ENCODE results near the gene C1orf159. TPM values are rescaled to one million over a fixed set of nuclear protein-coding genes. Genes with fewer than 3 reads are reported as not detected.

C1orf159 gene
- total and polyA plus RNA-seq, 2 experiments from 2014 or later: 7.1 to 25.1 TPM

DNA sequence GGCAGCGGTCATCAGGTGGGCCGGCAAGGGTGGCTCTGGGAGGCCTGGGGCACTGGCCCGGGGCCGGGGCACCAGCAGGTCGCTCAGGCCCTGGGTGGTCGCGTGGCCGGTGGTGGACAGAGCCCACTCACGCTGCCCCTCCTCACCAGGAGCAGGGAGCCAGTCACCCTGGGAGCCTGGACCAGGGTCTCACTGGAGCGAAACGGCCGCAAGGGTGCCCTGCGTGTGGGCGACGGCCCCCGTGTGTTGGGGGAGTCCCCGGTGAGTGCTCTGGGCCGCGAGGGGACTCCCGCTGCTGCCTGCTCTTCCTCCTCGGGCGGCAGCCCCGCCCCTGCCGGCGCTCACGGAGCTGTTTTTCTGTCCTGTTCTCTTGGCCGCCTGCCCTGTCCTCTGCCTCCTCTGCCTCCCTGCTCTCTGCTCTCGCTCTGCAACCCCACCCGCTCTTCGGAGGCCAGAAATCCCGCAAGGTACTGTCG is 65.3 kb downstream of the C1orf159 start:
- Histone ChIP-seq H3K79me2 (no peaks in the 10 kb centered on the region), H3K27me3 (no peaks in the 10 kb centered on the region), H3K4me1 (ENCODE audit: insufficient read depth) (no peaks in the 10 kb centered on the region), H3K27ac (no peak overlapping the region), H3K9me2 (replicated peaks; ENCODE audit: insufficient read depth) (no peaks in the 10 kb centered on the region), H3K4me2 (no peak overlapping the region), H3K36me3 (replicated peaks; ENCODE audit: insufficient read depth, low read depth) (no peaks in the 10 kb centered on the region), H4K20me1 (ENCODE audit: insufficient read depth, poor library complexity, severe bottlenecking) (no peaks in the 10 kb centered on the region), H2AFZ (no peak overlapping the region), H3K9me3 (ENCODE audit: low read depth) (no peaks in the 10 kb centered on the region), H3K4me3 (no peak overlapping the region)
- 98% methylated on average over 25 of the region's 32 CpGs for WGBS (ENCODE audit: low lambda C conversion rate, missing lambda C conversion rate)
- DNase-seq (ENCODE audit: low spot score): no peak
- TF ChIP-seq, protein P1, sequence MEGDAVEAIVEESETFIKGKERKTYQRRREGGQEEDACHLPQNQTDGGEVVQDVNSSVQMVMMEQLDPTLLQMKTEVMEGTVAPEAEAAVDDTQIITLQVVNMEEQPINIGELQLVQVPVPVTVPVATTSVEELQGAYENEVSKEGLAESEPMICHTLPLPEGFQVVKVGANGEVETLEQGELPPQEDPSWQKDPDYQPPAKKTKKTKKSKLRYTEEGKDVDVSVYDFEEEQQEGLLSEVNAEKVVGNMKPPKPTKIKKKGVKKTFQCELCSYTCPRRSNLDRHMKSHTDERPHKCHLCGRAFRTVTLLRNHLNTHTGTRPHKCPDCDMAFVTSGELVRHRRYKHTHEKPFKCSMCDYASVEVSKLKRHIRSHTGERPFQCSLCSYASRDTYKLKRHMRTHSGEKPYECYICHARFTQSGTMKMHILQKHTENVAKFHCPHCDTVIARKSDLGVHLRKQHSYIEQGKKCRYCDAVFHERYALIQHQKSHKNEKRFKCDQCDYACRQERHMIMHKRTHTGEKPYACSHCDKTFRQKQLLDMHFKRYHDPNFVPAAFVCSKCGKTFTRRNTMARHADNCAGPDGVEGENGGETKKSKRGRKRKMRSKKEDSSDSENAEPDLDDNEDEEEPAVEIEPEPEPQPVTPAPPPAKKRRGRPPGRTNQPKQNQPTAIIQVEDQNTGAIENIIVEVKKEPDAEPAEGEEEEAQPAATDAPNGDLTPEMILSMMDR (IDR thresholded peaks at IDR 0.05; ENCODE audit: poor library complexity): no peak
- no peak for TF ChIP-seq EZH2phosphoT487 (IDR thresholded peaks at IDR 0.05; ENCODE audit: low read depth, severe bottlenecking, unreplicated experiment)
- TF ChIP-seq EZH2 (IDR thresholded peaks at IDR 0.05; ENCODE audit: borderline replicate concordance): no peak

DNA sequence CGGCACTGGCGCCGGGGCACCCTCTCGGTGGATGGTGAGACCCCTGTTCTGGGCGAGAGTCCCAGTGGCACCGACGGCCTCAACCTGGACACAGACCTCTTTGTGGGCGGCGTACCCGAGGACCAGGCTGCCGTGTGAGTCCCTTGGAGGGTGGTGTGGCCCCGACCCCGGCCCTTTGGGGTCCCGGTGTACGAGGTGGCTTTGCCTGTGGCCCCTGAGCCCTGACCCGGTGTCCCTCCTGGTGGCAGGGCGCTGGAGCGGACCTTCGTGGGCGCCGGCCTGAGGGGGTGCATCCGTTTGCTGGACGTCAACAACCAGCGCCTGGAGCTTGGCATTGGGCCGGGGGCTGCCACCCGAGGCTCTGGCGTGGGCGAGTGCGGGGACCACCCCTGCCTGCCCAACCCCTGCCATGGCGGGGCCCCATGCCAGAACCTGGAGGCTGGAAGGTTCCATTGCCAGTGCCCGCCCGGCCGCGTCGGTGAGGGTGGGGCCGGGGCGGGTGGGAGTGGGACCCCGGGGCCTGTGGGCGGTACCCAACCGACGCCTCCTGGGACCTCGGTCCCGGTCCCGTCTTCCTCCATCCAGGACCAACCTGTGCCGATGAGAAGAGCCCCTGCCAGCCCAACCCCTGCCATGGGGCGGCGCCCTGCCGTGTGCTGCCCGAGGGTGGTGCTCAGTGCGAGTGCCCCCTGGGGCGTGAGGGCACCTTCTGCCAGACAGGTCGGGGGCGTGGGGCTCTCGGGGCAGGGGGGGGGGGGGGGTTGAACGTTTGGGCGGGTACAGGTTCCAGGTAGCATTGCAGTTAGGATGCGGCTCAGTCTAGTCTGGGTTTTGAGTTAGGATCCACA is 66.3 kb downstream of the C1orf159 start:
- Histone ChIP-seq H3K36me3 (replicated peaks; ENCODE audit: insufficient read depth, low read depth) (no peaks in the 10 kb centered on the region), H3K27ac (no peak overlapping the region), H3K4me3 (no peak overlapping the region), H3K79me2 (no peaks in the 10 kb centered on the region), H3K4me2 (no peak overlapping the region), H3K4me1 (ENCODE audit: insufficient read depth) (no peaks in the 10 kb centered on the region), H3K9me2 (replicated peaks; ENCODE audit: insufficient read depth) (no peaks in the 10 kb centered on the region), H3K27me3 (no peaks in the 10 kb centered on the region), H4K20me1 (ENCODE audit: insufficient read depth, poor library complexity, severe bottlenecking) (no peaks in the 10 kb centered on the region), H3K9me3 (ENCODE audit: low read depth) (no peaks in the 10 kb centered on the region), H2AFZ (no peak overlapping the region)
- 97% methylated on average over 52 of the region's 57 CpGs for WGBS (ENCODE audit: low lambda C conversion rate, missing lambda C conversion rate)
- DNase-seq (ENCODE audit: low spot score): no peak
- TF ChIP-seq EZH2 (IDR thresholded peaks at IDR 0.05; ENCODE audit: borderline replicate concordance) (no peak), EZH2phosphoT487 (IDR thresholded peaks at IDR 0.05; ENCODE audit: low read depth, severe bottlenecking, unreplicated experiment) (no peak)
- TF ChIP-seq, protein P1 (IDR thresholded peaks at IDR 0.05; ENCODE audit: poor library complexity): no peak

DNA sequence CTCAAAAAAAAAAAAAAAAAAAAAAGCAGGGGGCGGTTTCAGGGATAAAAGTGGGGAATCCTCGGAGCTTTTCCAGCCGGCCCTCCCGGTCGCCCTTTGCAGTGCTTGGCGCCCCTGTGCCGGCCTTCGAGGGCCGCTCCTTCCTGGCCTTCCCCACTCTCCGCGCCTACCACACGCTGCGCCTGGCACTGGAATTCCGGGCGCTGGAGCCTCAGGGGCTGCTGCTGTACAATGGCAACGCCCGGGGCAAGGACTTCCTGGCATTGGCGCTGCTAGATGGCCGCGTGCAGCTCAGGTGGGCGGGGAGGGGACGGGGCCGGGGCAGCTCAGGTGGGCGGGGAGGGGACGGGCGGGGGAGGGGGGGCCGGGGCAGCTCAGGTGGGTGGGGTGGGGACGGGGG is 67.1 kb downstream of the C1orf159 start:
- DNase-seq (ENCODE audit: low spot score): no peak
- no peaks in the 10 kb centered on the region for H3K9me3 ChIP-seq (ENCODE audit: low read depth)
- H3K79me2 ChIP-seq: no peaks in the 10 kb centered on the region
- H3K4me1 ChIP-seq (ENCODE audit: insufficient read depth): no peaks in the 10 kb centered on the region
- no peaks in the 10 kb centered on the region for H3K27me3 ChIP-seq
- H3K36me3 ChIP-seq (replicated peaks; ENCODE audit: insufficient read depth, low read depth): no peaks in the 10 kb centered on the region
- no peak overlapping the region for H2AFZ ChIP-seq
- WGBS (ENCODE audit: low lambda C conversion rate, missing lambda C conversion rate): 97% methylated on average over 20 of the region's 28 CpGs
- no peak overlapping the region for H3K27ac ChIP-seq
- H4K20me1 ChIP-seq (ENCODE audit: insufficient read depth, poor library complexity, severe bottlenecking): no peaks in the 10 kb centered on the region
- no peak overlapping the region for H3K4me3 ChIP-seq
- H3K4me2 ChIP-seq: no peak overlapping the region
- TF ChIP-seq, protein P1 (IDR thresholded peaks at IDR 0.05; ENCODE audit: poor library complexity): no peak
- no peak for TF ChIP-seq EZH2 (IDR thresholded peaks at IDR 0.05; ENCODE audit: borderline replicate concordance)
- no peaks in the 10 kb centered on the region for H3K9me2 ChIP-seq (replicated peaks; ENCODE audit: insufficient read depth)
